IMR-90 (cell line): ENCODE measurements around the gene PLPP7.

Source experiments
- BHLHE40 ChIP-seq: fragments of 150-350 bp; IDR thresholded peaks from 2 replicates; pipeline ENCODE4 v1.6.1; 2016; ENCODE audit warnings: mild to moderate bottlenecking, low read depth, low read length
- CEBPB ChIP-seq: IDR thresholded peaks from 2 replicates; pipeline ENCODE4 v1.6.1; 2012; ENCODE audit warnings: low read depth, low read length, improper control_type of control experiment
- CHD1 ChIP-seq: IDR thresholded peaks from 2 replicates; pipeline ENCODE4 v1.6.1; 2012; ENCODE audit warnings: low read depth, low read length, improper control_type of control experiment
- CTCF ChIP-seq: conservative IDR thresholded peaks from 2 replicates; pipeline ENCODE4 v1.5.1; 2012; ENCODE audit warnings: mild to moderate bottlenecking, low read depth, low read length, improper control_type of control experiment
- FOS ChIP-seq: fragments of 150-350 bp; IDR thresholded peaks from 2 replicates; pipeline ENCODE4 v1.6.1; 2016; ENCODE audit warnings: low read depth, low read length
- MAFK ChIP-seq: IDR thresholded peaks from 2 replicates; pipeline ENCODE4 v1.6.1; 2012; ENCODE audit warnings: low read depth, low read length, improper control_type of control experiment
- POLR2A ChIP-seq: IDR thresholded peaks from 2 replicates; pipeline ENCODE4 v1.6.1; 2012; ENCODE audit warnings: mild to moderate bottlenecking, low read depth, low read length
- RCOR1 ChIP-seq: IDR thresholded peaks from 2 replicates; pipeline ENCODE4 v1.6.1; 2012; ENCODE audit warnings: mild to moderate bottlenecking, low read length, improper control_type of control experiment; ENCODE audit not compliant: insufficient replicate concordance
- RFX5 ChIP-seq: IDR thresholded peaks from 2 replicates; pipeline ENCODE4 v1.8.0; 2012; ENCODE audit warnings: low read depth, mild to moderate bottlenecking, low read length, moderate library complexity
- USF2 ChIP-seq: fragments of 150-350 bp; IDR thresholded peaks from 2 replicates; pipeline ENCODE4 v1.6.1; 2017; ENCODE audit warnings: mild to moderate bottlenecking, antibody characterized with exemption, low read length, low read depth

- TF ChIP-seq POLR2A (no peak), CTCF (0 out of 2 replicates have a peak, but pooled peaks have one; percentile 10), USF2 (no peak), MAFK (no peak), RFX5 (no peak), BHLHE40 (no peak), FOS (no peak), CEBPB (no peak), CHD1 (no peak), RCOR1 (no peak)
Measured at GRCh38 chr9:131348631-131349521, 59.4 kb downstream of the PLPP7 start.
